Glutamatergic neuron (in vitro differentiated cells): ENCODE measurements around the gene SPIRE2. TPM values are rescaled to one million over a fixed set of nuclear protein-coding genes. Genes with fewer than 3 reads are reported as not detected.

Experiments
- DNase-seq: peaks from one replicate; pipeline ENCODE4 v3.0.0; 2022
- H3K27ac Mint-ChIP-seq: one replicate; pipeline ENCODE4 v1.8.0; 2020; ENCODE audit warnings: mild to moderate bottlenecking, mixed read lengths, inconsistent platforms; ENCODE audit not compliant: unreplicated experiment
- H3K27me3 Mint-ChIP-seq: one replicate; pipeline ENCODE4 v1.8.0; 2020; ENCODE audit warnings: mild to moderate bottlenecking, moderate library complexity, mixed read lengths, inconsistent platforms; ENCODE audit not compliant: unreplicated experiment
- H3K36me3 Mint-ChIP-seq: one replicate; pipeline ENCODE4 v1.8.0; 2020; ENCODE audit warnings: mild to moderate bottlenecking, mixed read lengths, inconsistent platforms; ENCODE audit not compliant: unreplicated experiment
- H3K4me1 Mint-ChIP-seq: one replicate; pipeline ENCODE4 v1.8.0; 2020; ENCODE audit warnings: mild to moderate bottlenecking, low read depth, mixed read lengths, inconsistent platforms; ENCODE audit not compliant: unreplicated experiment
- H3K4me3 Mint-ChIP-seq: one replicate; pipeline ENCODE4 v1.8.0; 2020; ENCODE audit warnings: mild to moderate bottlenecking, mixed read lengths, inconsistent platforms; ENCODE audit not compliant: unreplicated experiment
- H3K9me3 Mint-ChIP-seq: one replicate; pipeline ENCODE4 v1.8.0; 2020; ENCODE audit warnings: mild to moderate bottlenecking, moderate library complexity, mixed read lengths, inconsistent platforms; ENCODE audit not compliant: unreplicated experiment
- total RNA-seq: library from RNA; stranded (reverse); fragmentation: NEBNext Ultra II Directional; extraction: Animal tissue kit (Norgen Biotek cat#: 25700); gene quantifications from one replicate; pipeline ENCODE4 v1.2.1, GENCODE V29; 2021; ENCODE audit not compliant: unreplicated experiment
- TF ChIP-seq, protein P1 (sequence below): fragments of 200-600 bp; sonication (generic); IDR thresholded peaks from one replicate; pipeline ENCODE4 v1.5.0; 2021; ENCODE audit not compliant: partially characterized antibody, unreplicated experiment

The SPIRE2 gene
- total RNA-seq, 1 donor from 2014 or later, result 39.2 TPM

GRCh38 chr16:89884041-89884421 is 55.8 kb downstream of the SPIRE2 start:
- TF ChIP-seq, protein P1, sequence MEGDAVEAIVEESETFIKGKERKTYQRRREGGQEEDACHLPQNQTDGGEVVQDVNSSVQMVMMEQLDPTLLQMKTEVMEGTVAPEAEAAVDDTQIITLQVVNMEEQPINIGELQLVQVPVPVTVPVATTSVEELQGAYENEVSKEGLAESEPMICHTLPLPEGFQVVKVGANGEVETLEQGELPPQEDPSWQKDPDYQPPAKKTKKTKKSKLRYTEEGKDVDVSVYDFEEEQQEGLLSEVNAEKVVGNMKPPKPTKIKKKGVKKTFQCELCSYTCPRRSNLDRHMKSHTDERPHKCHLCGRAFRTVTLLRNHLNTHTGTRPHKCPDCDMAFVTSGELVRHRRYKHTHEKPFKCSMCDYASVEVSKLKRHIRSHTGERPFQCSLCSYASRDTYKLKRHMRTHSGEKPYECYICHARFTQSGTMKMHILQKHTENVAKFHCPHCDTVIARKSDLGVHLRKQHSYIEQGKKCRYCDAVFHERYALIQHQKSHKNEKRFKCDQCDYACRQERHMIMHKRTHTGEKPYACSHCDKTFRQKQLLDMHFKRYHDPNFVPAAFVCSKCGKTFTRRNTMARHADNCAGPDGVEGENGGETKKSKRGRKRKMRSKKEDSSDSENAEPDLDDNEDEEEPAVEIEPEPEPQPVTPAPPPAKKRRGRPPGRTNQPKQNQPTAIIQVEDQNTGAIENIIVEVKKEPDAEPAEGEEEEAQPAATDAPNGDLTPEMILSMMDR, result no peak
- Mint-ChIP-seq H3K36me3 (no peaks in the 10 kb centered on the region), H3K27ac (no peak overlapping the region)

DNA sequence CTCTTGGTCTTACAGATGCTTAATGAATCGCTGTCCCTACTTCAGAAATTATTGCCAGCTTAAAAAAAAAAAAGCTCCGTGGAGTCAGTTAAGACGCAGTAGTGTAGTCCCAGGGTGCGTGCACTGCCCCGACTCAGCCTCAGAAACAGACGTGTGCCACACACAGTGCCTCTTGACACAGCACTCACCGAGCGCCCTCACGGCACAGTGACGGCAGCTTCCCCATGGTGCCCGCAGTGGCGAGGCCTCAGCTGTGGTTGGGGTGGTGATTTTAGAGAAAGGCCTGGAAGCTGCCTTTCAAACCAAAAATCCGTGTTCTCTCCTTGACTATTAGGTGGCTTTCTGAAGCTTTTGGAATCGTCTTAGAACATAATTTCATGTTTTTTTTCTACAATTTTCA is 59.0 kb downstream of the SPIRE2 start:
- no peak overlapping the region for H3K4me3 Mint-ChIP-seq
- no peaks in the 10 kb centered on the region for H3K36me3 Mint-ChIP-seq
- DNase-seq, result no peak
- TF ChIP-seq, protein P1, result no peak
- H3K27me3 Mint-ChIP-seq, result peaks cover 4% of the 10 kb centered on the region
- peaks cover 8% of the 10 kb centered on the region for H3K4me1 Mint-ChIP-seq
- H3K27ac Mint-ChIP-seq, result no peak overlapping the region
- H3K9me3 Mint-ChIP-seq, result peaks cover 4% of the 10 kb centered on the region

More at GRCh38 chr16:89884041-89884421, 55.8 kb downstream of the SPIRE2 start:
- DNase-seq, result no peak
- peaks cover 8% of the 10 kb centered on the region for H3K4me1 Mint-ChIP-seq
- H3K27me3 Mint-ChIP-seq, result peaks cover 2% of the 10 kb centered on the region
- H3K4me3 Mint-ChIP-seq, result no peak overlapping the region
- peaks cover 1% of the 10 kb centered on the region for H3K9me3 Mint-ChIP-seq

GRCh38 chr16:89890200-89890599 is 61.9 kb downstream of the SPIRE2 start:
- no peak overlapping the region for H3K27ac Mint-ChIP-seq
- H3K36me3 Mint-ChIP-seq, result no peaks in the 10 kb centered on the region
- TF ChIP-seq, protein P1, result no peak
- peaks cover 3% of the 10 kb centered on the region for H3K27me3 Mint-ChIP-seq
- no peak overlapping the region for H3K4me3 Mint-ChIP-seq
- H3K9me3 Mint-ChIP-seq, result peaks cover 4% of the 10 kb centered on the region
- peaks cover 3% of the 10 kb centered on the region for H3K4me1 Mint-ChIP-seq
- DNase-seq, result no peak

GRCh38 chr16:89890886-89891657 is 62.8 kb downstream of the SPIRE2 start:
- H3K36me3 Mint-ChIP-seq, result no peaks in the 10 kb centered on the region
- H3K4me1 Mint-ChIP-seq, result no peaks in the 10 kb centered on the region
- TF ChIP-seq, protein P1, result no peak
- H3K9me3 Mint-ChIP-seq, result peaks cover 4% of the 10 kb centered on the region
- DNase-seq, result no peak
- H3K27me3 Mint-ChIP-seq, result peaks cover 2% of the 10 kb centered on the region
- H3K4me3 Mint-ChIP-seq, result no peak overlapping the region
- H3K27ac Mint-ChIP-seq, result no peak overlapping the region

- Mint-ChIP-seq H3K27ac (no peak overlapping the region), H3K4me3 (no peak overlapping the region), H3K4me1 (no peaks in the 10 kb centered on the region), H3K27me3 (peaks cover 2% of the 10 kb centered on the region), H3K36me3 (no peaks in the 10 kb centered on the region), H3K9me3 (peaks cover 3% of the 10 kb centered on the region)
- no peak for DNase-seq
- TF ChIP-seq, protein P1, result no peak
Measured at GRCh38 chr16:89892055-89892630, 63.9 kb downstream of the SPIRE2 start.
